Fibroblast of lung (primary cell): ENCODE measurements around the gene SLC25A25. TPM values are rescaled to one million over a fixed set of nuclear protein-coding genes. Genes with fewer than 3 reads are reported as not detected.

ENCODE experiments used
- DNase-seq, 2 donors: peaks; one replicate each; pipeline versions ENCODE4 v3.0.0 to v3.0.0-alpha.2; 2010; ENCODE audit warnings: low read depth in 2 of 2
- H2AFZ ChIP-seq: 2 replicates; pipeline ENCODE4 v1.5.1; 2012; ENCODE audit warnings: low read length, control low read depth, inconsistent platforms
- H3K27ac ChIP-seq: 2 replicates; pipeline ENCODE4 v1.5.1; 2011; ENCODE audit warnings: low read length, control low read depth; ENCODE audit not compliant: insufficient read depth
- H3K27me3 ChIP-seq: 2 replicates; pipeline ENCODE4 v1.5.1; 2011; ENCODE audit warnings: mild to moderate bottlenecking, low read length; ENCODE audit not compliant: control insufficient read depth, insufficient read depth
- H3K36me3 ChIP-seq: 2 replicates; pipeline ENCODE4 v1.5.1; 2011; ENCODE audit warnings: low read length; ENCODE audit not compliant: control insufficient read depth, insufficient read depth
- H3K4me1 ChIP-seq: 2 replicates; pipeline ENCODE4 v1.5.1; 2011; ENCODE audit warnings: low read length; ENCODE audit not compliant: control insufficient read depth, insufficient read depth; ENCODE audit errors: extremely low read depth
- H3K4me2 ChIP-seq: 2 replicates; pipeline ENCODE4 v1.5.1; 2011; ENCODE audit warnings: low read length, control low read depth; ENCODE audit not compliant: insufficient read depth; ENCODE audit errors: extremely low read depth
- H3K4me3 ChIP-seq, 4 experiments: fragments of 200-600 bp in 1 of 4; sonication (generic) in 1 of 4; replicated peaks in 1 of 4; 2 replicates each; pipeline ENCODE4 v1.5.1; 2011 to 2016; ENCODE audit warnings: low read length in 4 of 4, low read depth in 3 of 4, mild to moderate bottlenecking in 3 of 4, control low read depth in 2 of 4, inconsistent platforms in 1 of 4, mixed read lengths in 1 of 4; ENCODE audit not compliant: insufficient read depth in 1 of 4; ENCODE audit errors: control extremely low read depth in 1 of 4
- H3K79me2 ChIP-seq: 2 replicates; pipeline ENCODE4 v1.5.1; 2012; ENCODE audit warnings: mild to moderate bottlenecking, low read length, inconsistent platforms; ENCODE audit not compliant: control insufficient read depth, insufficient read depth
- H3K9ac ChIP-seq: 2 replicates; pipeline ENCODE4 v1.5.1; 2011; ENCODE audit warnings: mild to moderate bottlenecking, low read length, control low read depth; ENCODE audit not compliant: insufficient read depth
- H3K9me3 ChIP-seq: 2 replicates; pipeline ENCODE4 v1.5.1; 2012; ENCODE audit warnings: low read depth, low read length; ENCODE audit not compliant: control insufficient read depth, insufficient read depth
- H4K20me1 ChIP-seq: 2 replicates; pipeline ENCODE4 v1.5.1; 2011; ENCODE audit warnings: low read length; ENCODE audit not compliant: control insufficient read depth, insufficient read depth; ENCODE audit errors: extremely low read depth
- CTCF ChIP-seq, 2 donors: IDR thresholded peaks in 1 of 2; conservative IDR thresholded peaks in 1 of 2; 1 replicate in 1 of 2; 2 replicates in 1 of 2; pipeline ENCODE4 v1.5.1; 2011 to 2012; ENCODE audit warnings: low read length in 2 of 2, control low read depth in 1 of 2, inconsistent platforms in 1 of 2, low read depth in 1 of 2, mild to moderate bottlenecking in 1 of 2
- EZH2 ChIP-seq: IDR thresholded peaks from 2 replicates; pipeline ENCODE4 v1.5.1; 2012; ENCODE audit warnings: low read length, control low read depth, mild to moderate bottlenecking; ENCODE audit errors: missing control alignments
- polyA plus RNA-seq, 2 donors: library from polyadenylated mRNA; depleted of rRNA in 1 of 2; stranded (reverse) in 1 of 2; unstranded in 1 of 2; fragments of >200 nt; gene quantifications; 2 replicates each; pipeline ENCODE4 v1.2.1, GENCODE V29; 2011 to 2012; ENCODE audit warnings: missing spikeins in 1 of 2
- total RNA-seq: library from RNA; depleted of rRNA; stranded (reverse); fragments of >200 nt; gene quantifications from 2 replicates; pipeline ENCODE4 v1.2.1, GENCODE V29; 2014

The SLC25A25 gene
- total and polyA plus RNA-seq, 2 donors (not counting 1 experiment from before 2014, with no cell fraction given) = 14.0 to 30.7 TPM

DNA sequence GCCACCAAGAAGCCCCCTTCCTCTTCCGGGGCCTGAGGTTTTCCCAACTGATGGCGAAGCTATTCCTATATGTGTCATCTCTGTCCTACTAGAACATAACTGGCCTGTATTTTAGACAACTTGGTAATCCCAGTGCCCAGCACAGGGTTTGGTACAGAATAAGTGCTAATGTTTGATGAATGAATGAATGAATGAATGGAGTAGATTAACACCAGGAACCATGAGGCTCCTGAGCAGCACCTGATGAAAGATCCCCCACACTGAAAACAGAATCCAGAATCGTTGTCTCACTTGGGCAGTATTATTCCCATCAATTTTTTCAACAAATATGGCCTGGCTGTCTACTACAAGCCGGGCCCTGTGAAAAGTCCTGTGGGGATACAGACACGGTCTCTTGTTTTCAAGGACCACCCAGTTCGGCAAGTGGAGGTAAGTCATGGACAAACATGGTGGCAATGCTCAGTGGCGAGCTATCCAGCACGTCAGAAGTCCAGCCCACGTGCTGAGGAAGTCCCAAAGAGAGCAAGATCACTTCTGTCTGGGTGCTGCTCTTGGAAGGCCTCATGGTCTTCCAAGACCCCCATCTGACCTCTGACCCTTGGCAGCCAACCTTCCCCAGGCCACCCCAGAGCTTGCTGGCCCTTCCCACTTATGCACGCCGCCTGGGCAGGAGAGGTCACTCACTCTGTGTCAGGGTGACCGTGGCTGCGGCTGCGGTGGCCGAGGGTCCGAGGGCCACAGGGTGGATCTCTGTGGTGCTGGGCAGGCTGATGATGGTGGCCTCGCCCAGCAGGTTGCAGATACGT is 1.9 kb upstream of the SLC25A25 start:
- no peak for TF ChIP-seq CTCF (conservative IDR thresholded peaks at IDR 0.05 in 1 of 2, IDR thresholded peaks at IDR 0.05 in 1 of 2; ENCODE audit: low read depth in 1 of 2, low read length in 2 of 2)
- TF ChIP-seq EZH2 = no peak
- H3K9me3 ChIP-seq = no peaks in the 10 kb centered on the region
- no peaks in the 10 kb centered on the region for H4K20me1 ChIP-seq
- peaks cover 14% of the 10 kb centered on the region for H3K36me3 ChIP-seq
- H3K27ac ChIP-seq = peak overlapping the region; percentile 99
- H2AFZ ChIP-seq = no peak overlapping the region
- H3K4me1 ChIP-seq = peaks cover 10% of the 10 kb centered on the region
- peak overlapping the region; percentile 46 to 64 (median 61) for H3K4me3 ChIP-seq
- peaks cover 40% of the 10 kb centered on the region for H3K79me2 ChIP-seq
- H3K9ac ChIP-seq = no peak overlapping the region
- no peak for DNase-seq
- H3K27me3 ChIP-seq = no peaks in the 10 kb centered on the region
- H3K4me2 ChIP-seq = peak overlapping the region; percentile 82

- Histone ChIP-seq H3K27me3 (no peaks in the 10 kb centered on the region), H3K36me3 (peaks cover 10% of the 10 kb centered on the region), H3K4me2 (peak within 1 kb of the TSS; percentile 100), H3K4me3 (peak within 1 kb of the TSS; percentile 72 to 97 (median 90)), H3K27ac (peak within 1 kb of the TSS; percentile 99), H2AFZ (peak within 1 kb of the TSS; percentile 63), H3K9me3 (no peaks in the 10 kb centered on the region), H3K79me2 (peaks cover 49% of the 10 kb centered on the region), H3K4me1 (peaks cover 15% of the 10 kb centered on the region), H4K20me1 (no peaks in the 10 kb centered on the region), H3K9ac (peak within 1 kb of the TSS; percentile 89)
- DNase-seq = peak; percentile 100
- no peak for TF ChIP-seq CTCF (conservative IDR thresholded peaks at IDR 0.05 in 1 of 2, IDR thresholded peaks at IDR 0.05 in 1 of 2; ENCODE audit: low read depth in 1 of 2, low read length in 2 of 2)
- TF ChIP-seq EZH2 = no peak
Observed at GRCh38 chr9:128066713-128067644, 1.1 kb upstream of the SLC25A25 start, which contains the start of gene NAIF1. Gene NAIF1, minus strand, starts transcription at chr9:128067320. Its CDS starts 219 bp downstream, at chr9:128067101.
